K562 (cell line): Measurements from ENCODE around the gene EBF4. TPM values are rescaled to one million over a fixed set of nuclear protein-coding genes. Genes with fewer than 3 reads are reported as not detected.
"Not testable (repeated sequence)": the region's sequence is repeated elsewhere in the genome, so short reads cannot be mapped to it uniquely, and the experiment has no call there.

Experiments
- ATAC-seq: fragments of 200-7000 bp; cut with Tn5 transposase; 3 replicates; pipeline ENCODE4 v1.9.1; 2020; ENCODE audit warnings: moderate library complexity
- BruUV-seq: library from RNA; stranded (reverse); fragments of 400-500 nt; replicated peaks from 2 replicates; lab custom pipeline; 2021; lab: Mats Ljungman, UMichigan
- CTCF ChIA-PET: fragments of 300-600 bp; formaldehyde crosslinking; extraction: SDS; loops from one replicate; lab custom pipeline; 2021; ENCODE audit warnings: low intra/inter-chr PET ratio; lab: Yijun Ruan, JAX
- POLR2A ChIA-PET: fragments of 300-600, 350-650 bp; sonication (Branson Sonifier 250); formaldehyde crosslinking; extraction: SDS; loops from one replicate; lab custom pipeline; 2021; ENCODE audit warnings: antibody characterized with exemption, inconsistent platforms; lab: Yijun Ruan, JAX
- DNase-seq, 4 experiments: peaks; one replicate each; pipeline versions ENCODE4 v3.0.0 to v3.0.0-alpha.2; 2011 to 2018; ENCODE audit warnings: low spot score in 3 of 4, mixed read lengths in 3 of 4; ENCODE audit errors: extremely low read depth in 1 of 4
- FAIRE-seq: peaks from 2 replicates; lab custom pipeline; 2011; peaks lifted over from hg19 to GRCh38; lab: Jason Lieb, UNC
- H2AFZ ChIP-seq: 2 replicates; pipeline ENCODE4 v1.6.0; 2011; ENCODE audit warnings: low read depth, low read length, control low read depth, inconsistent platforms
- H3K27ac ChIP-seq: fragments of 200-600 bp; 3 replicates; pipeline ENCODE4 v1.8.0; 2011; ENCODE audit warnings: low read depth, mild to moderate bottlenecking, control low read depth, inconsistent platforms, low read length, moderate library complexity, mixed read lengths; ENCODE audit errors: extremely low read depth
- H3K27me3 ChIP-seq, 2 experiments: fragments of 300-600 bp in 1 of 2; 2 replicates in 1 of 2; 3 replicates in 1 of 2; pipeline versions ENCODE4 v1.6.0 to v1.8.0; 2011; ENCODE audit warnings: inconsistent platforms in 2 of 2, low read length in 2 of 2, mild to moderate bottlenecking in 1 of 2, mixed read lengths in 1 of 2, moderate library complexity in 1 of 2; ENCODE audit not compliant: control insufficient read depth in 2 of 2, insufficient read depth in 2 of 2
- H3K36me3 ChIP-seq: fragments of 300-600 bp; 3 replicates; pipeline ENCODE4 v1.8.0; 2011; ENCODE audit warnings: mild to moderate bottlenecking, low read length, inconsistent platforms; ENCODE audit not compliant: control insufficient read depth, insufficient read depth
- H3K4me1 ChIP-seq, 2 experiments: fragments of 200-600 bp in 1 of 2; replicated peaks in 1 of 2; 2 replicates in 1 of 2; 3 replicates in 1 of 2; pipeline versions ENCODE4 v1.5.1 to v1.8.0; 2011; ENCODE audit warnings: inconsistent platforms in 2 of 2, low read length in 2 of 2, mild to moderate bottlenecking in 1 of 2, mixed read lengths in 1 of 2, moderate library complexity in 1 of 2; ENCODE audit not compliant: control insufficient read depth in 2 of 2, insufficient read depth in 2 of 2
- H3K4me2 ChIP-seq: 2 replicates; pipeline ENCODE4 v1.6.1; 2011; ENCODE audit warnings: low read length, control low read depth, inconsistent platforms, mixed read lengths; ENCODE audit not compliant: insufficient read depth
- H3K4me3 ChIP-seq: fragments of 200-600 bp; sonication (generic), shearing (Covaris generic); 2 replicates; pipeline ENCODE4 v1.5.1; 2016; ENCODE audit warnings: control low read depth, inconsistent platforms
- H3K79me2 ChIP-seq: fragments of 200-600 bp; 3 replicates; pipeline ENCODE4 v1.8.0; 2011; ENCODE audit warnings: low read length, inconsistent platforms; ENCODE audit not compliant: control insufficient read depth, insufficient read depth
- H3K9ac ChIP-seq, 2 experiments: 2 replicates each; pipeline versions ENCODE4 v1.6.0 to v1.6.1; 2011; ENCODE audit warnings: low read depth in 2 of 2, low read length in 2 of 2, control low read depth in 1 of 2, inconsistent platforms in 1 of 2, mild to moderate bottlenecking in 1 of 2, mixed read lengths in 1 of 2; ENCODE audit not compliant: insufficient read depth in 1 of 2
- H3K9me1 ChIP-seq: one replicate; pipeline ENCODE4 v1.6.0; 2011; ENCODE audit warnings: inconsistent platforms, mild to moderate bottlenecking, low read length, moderate library complexity; ENCODE audit not compliant: control insufficient read depth, insufficient read depth
- H3K9me3 ChIP-seq: replicated peaks from 2 replicates; pipeline ENCODE4 v1.5.1; 2011; ENCODE audit warnings: low read depth, low read length, inconsistent platforms; ENCODE audit not compliant: control insufficient read depth, insufficient read depth
- H4K20me1 ChIP-seq: replicated peaks from 2 replicates; pipeline ENCODE4 v1.6.1; 2011; ENCODE audit warnings: low read length, inconsistent platforms, mixed read lengths; ENCODE audit not compliant: control insufficient read depth, insufficient read depth
- FOXP1 ChIP-seq: sonication (generic); formaldehyde crosslinking; IDR thresholded peaks from 2 replicates; pipeline ENCODE4 v1.8.0; 2022; ENCODE audit warnings: mild to moderate bottlenecking, missing genetic modification reagents
- GATA2 ChIP-seq: sonication (generic); formaldehyde crosslinking; IDR thresholded peaks from 2 replicates; pipeline ENCODE4 v1.4.0; 2020; ENCODE audit warnings: mild to moderate bottlenecking, missing genetic modification reagents
- HCFC1 ChIP-seq: IDR thresholded peaks from 2 replicates; pipeline ENCODE4 v1.6.1; 2012; ENCODE audit warnings: low read depth, low read length, improper control_type of control experiment
- MIER1 ChIP-seq: fragments of 450-650 bp; IDR thresholded peaks from 2 replicates; pipeline ENCODE4 v1.6.1; 2016; ENCODE audit warnings: antibody characterized with exemption, mild to moderate bottlenecking, low read depth
- NFIX ChIP-seq: fragments of 250-450 bp; sonication (Bioruptor Pico); IDR thresholded peaks from 2 replicates; pipeline ENCODE4 v1.4.0; 2020; ENCODE audit warnings: low read depth, mild to moderate bottlenecking, moderate library complexity
- POLR2A ChIP-seq: fragments of 450-650 bp; conservative IDR thresholded peaks from 2 replicates; pipeline ENCODE4 v1.6.1; 2016
- PRPF4 ChIP-seq: fragments of 200-400 bp; formaldehyde crosslinking; IDR thresholded peaks from one replicate; pipeline ENCODE4 v1.6.1; 2017; ENCODE audit warnings: low read length, low read depth, mild to moderate bottlenecking; ENCODE audit not compliant: insufficient read depth, poor library complexity, severe bottlenecking
- U2AF2 ChIP-seq: fragments of 200-400 bp; formaldehyde crosslinking; optimal IDR thresholded peaks from 2 replicates; pipeline ENCODE3; 2017; ENCODE audit warnings: low read depth, mild to moderate bottlenecking, low read length
- ZNF197 ChIP-seq: fragments of 200-800 bp; sonication (Bioruptor generic); IDR thresholded peaks from 2 replicates; pipeline ENCODE4 v1.6.1; 2016; ENCODE audit warnings: low read depth, missing genetic modification characterization, missing compliant biosample characterization
- ZNF561 ChIP-seq: fragments of 450-650 bp; formaldehyde crosslinking; conservative IDR thresholded peaks from 2 replicates; pipeline ENCODE4 v1.4.0; 2020; ENCODE audit warnings: mild to moderate bottlenecking, moderate library complexity
- ZNF583 ChIP-seq: fragments of 250-450 bp; sonication (Bioruptor Pico); IDR thresholded peaks from 2 replicates; pipeline ENCODE4 v1.4.0; 2020
- ZNF717 ChIP-seq: fragments of 250-450 bp; sonication (Bioruptor Pico); IDR thresholded peaks from 2 replicates; pipeline ENCODE4 v1.5.0; 2021
- WGBS: fragments of 100-300 bp; shearing (Covaris generic); methylation state at CpG from one replicate; pipeline ENCODE4 v1.1.6; 2016; ENCODE audit warnings: low coverage, mixed read lengths; ENCODE audit not compliant: insufficient coverage; ENCODE audit errors: missing lambda C conversion rate; 5-methylcytosine and 5-hydroxymethylcytosine counted together
- in situ Hi-C: fragments of 300-500 bp; cut with MboI; formaldehyde crosslinking; loops from 4 replicates; pipeline ENCODE4 v1.15.0; 2018; ENCODE audit warnings: inconsistent platforms, mixed read lengths
- intact Hi-C: fragments of 100-400 bp; cut with micrococcal nuclease; formaldehyde crosslinking; loops from 2 replicates; pipeline ENCODE4 v1.14.2; 2022
- polyA plus RNA-seq, 8 experiments: library from polyadenylated mRNA; depleted of rRNA in 4 of 8; stranded (reverse) in 5 of 8; unstranded in 3 of 8; fragments of >200 nt; fragmentation: Nextera tagmentation in 2 of 8; fragmentation: Illumina TruSeq in 1 of 8; extraction: Ambion mirVana in 2 of 8; extraction: Trizol in 1 of 8; gene quantifications; 2 replicates each; pipeline versions ENCODE4 v1.2.1 to v1.2.3, GENCODE V29; 2011 to 2014; ENCODE audit warnings: inconsistent platforms in 1 of 8, missing spikeins in 1 of 8
- total RNA-seq, 7 experiments: library from RNA; depleted of rRNA in 6 of 7; stranded (reverse); fragments of >200 nt in 6 of 7; fragmentation: Illumina TruSeq in 2 of 7; extraction: Trizol in 2 of 7; gene quantifications; 2 replicates each; pipeline versions ENCODE4 v1.2.1 to v1.2.3, GENCODE V29; 2011 to 2021; ENCODE audit warnings: low replicate concordance in 1 of 7
- TF ChIP-seq, protein P1 (sequence below): sonication (generic); formaldehyde crosslinking; IDR thresholded peaks from 2 replicates; pipeline ENCODE4 v1.8.0; 2023; ENCODE audit warnings: mild to moderate bottlenecking, missing genetic modification reagents

EBF4 gene
- total and polyA plus RNA-seq, 9 of the 15 experiments (the other 6 are each of a cell fraction or from before 2014, with no cell fraction given), result 0.09 TPM; not detected in 8

DNA sequence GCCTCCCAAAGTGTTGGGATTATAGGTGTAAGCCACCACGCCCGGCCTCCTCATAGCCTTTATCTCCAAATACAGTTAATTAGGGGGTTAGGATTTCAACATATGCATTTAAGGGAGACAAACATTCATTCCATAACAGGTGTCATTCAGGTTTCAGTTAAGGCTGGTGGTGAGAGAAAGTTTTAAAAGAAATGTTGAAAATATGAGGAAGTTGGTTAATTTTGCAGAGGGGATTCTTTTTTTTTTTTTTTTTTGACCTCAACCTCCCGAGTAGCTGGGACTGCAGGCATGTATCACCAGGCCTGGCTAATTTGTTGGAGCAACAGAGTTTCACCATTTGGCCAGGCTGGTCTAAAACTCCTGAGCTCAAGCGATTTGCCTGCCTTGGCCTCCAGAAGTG is 12.5 kb upstream of the EBF4 start:
- TF ChIP-seq ZNF561 (CRISPR knock-in tag), result no peak
- TF ChIP-seq FOXP1, result no peak
- TF ChIP-seq PRPF4, result no peak
- no peak for TF ChIP-seq U2AF2
- TF ChIP-seq, protein P1, sequence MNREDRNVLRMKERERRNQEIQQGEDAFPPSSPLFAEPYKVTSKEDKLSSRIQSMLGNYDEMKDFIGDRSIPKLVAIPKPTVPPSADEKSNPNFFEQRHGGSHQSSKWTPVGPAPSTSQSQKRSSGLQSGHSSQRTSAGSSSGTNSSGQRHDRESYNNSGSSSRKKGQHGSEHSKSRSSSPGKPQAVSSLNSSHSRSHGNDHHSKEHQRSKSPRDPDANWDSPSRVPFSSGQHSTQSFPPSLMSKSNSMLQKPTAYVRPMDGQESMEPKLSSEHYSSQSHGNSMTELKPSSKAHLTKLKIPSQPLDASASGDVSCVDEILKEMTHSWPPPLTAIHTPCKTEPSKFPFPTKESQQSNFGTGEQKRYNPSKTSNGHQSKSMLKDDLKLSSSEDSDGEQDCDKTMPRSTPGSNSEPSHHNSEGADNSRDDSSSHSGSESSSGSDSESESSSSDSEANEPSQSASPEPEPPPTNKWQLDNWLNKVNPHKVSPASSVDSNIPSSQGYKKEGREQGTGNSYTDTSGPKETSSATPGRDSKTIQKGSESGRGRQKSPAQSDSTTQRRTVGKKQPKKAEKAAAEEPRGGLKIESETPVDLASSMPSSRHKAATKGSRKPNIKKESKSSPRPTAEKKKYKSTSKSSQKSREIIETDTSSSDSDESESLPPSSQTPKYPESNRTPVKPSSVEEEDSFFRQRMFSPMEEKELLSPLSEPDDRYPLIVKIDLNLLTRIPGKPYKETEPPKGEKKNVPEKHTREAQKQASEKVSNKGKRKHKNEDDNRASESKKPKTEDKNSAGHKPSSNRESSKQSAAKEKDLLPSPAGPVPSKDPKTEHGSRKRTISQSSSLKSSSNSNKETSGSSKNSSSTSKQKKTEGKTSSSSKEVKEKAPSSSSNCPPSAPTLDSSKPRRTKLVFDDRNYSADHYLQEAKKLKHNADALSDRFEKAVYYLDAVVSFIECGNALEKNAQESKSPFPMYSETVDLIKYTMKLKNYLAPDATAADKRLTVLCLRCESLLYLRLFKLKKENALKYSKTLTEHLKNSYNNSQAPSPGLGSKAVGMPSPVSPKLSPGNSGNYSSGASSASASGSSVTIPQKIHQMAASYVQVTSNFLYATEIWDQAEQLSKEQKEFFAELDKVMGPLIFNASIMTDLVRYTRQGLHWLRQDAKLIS (CRISPR knock-in tag), result no peak
- TF ChIP-seq HCFC1, result no peak
- no peak for TF ChIP-seq MIER1
- TF ChIP-seq ZNF717 (CRISPR knock-in tag), result no peak
- no peak for TF ChIP-seq NFIX (CRISPR knock-in tag)
- TF ChIP-seq GATA2, result no peak
- TF ChIP-seq POLR2A, result no peak
- no peak for TF ChIP-seq ZNF197 (CRISPR knock-in tag)
- no peak for TF ChIP-seq ZNF583 (CRISPR knock-in tag)
- no peak for FAIRE-seq

GRCh38 chr20:2682040-2682439 is 10.5 kb upstream of the EBF4 start:
- H3K79me2 ChIP-seq, ATAC-seq, intact Hi-C loops, FAIRE-seq, H3K9me3 ChIP-seq, H3K9ac ChIP-seq, POLR2A ChIA-PET, H3K4me1 ChIP-seq, H4K20me1 ChIP-seq, in situ Hi-C loops, H2AFZ ChIP-seq, BruUV-seq, H3K4me3 ChIP-seq, H3K27ac ChIP-seq, H3K27me3 ChIP-seq, H3K4me2 ChIP-seq, DNase-seq, H3K9me1 ChIP-seq, H3K36me3 ChIP-seq, CTCF ChIA-PET: not testable (repeated sequence)
- WGBS, result 9% methylated on average over 3 of the region's 3 CpGs

More for the DNA sequence above, 12.5 kb upstream of the EBF4 start:
- Histone ChIP-seq H2AFZ (no peak overlapping the region), H3K27ac (no peak overlapping the region), H3K9me3 (no peaks in the 10 kb centered on the region), H3K4me3 (no peak overlapping the region), H3K9ac (no peak overlapping the region), H3K27me3 (no peaks in the 10 kb centered on the region), H3K4me2 (no peak overlapping the region), H3K9me1 (no peaks in the 10 kb centered on the region), H3K4me1 (no peaks in the 10 kb centered on the region), H3K36me3 (no peaks in the 10 kb centered on the region), H4K20me1 (no peaks in the 10 kb centered on the region), H3K79me2 (no peaks in the 10 kb centered on the region)
- intact Hi-C loops, result no loop called here
- in situ Hi-C loops, result no loop called here
- no peak for ATAC-seq
- BruUV-seq, result no TSS peak
- ChIA-PET POLR2A (no interaction called here), CTCF (no interaction called here)
- no peak for DNase-seq
- 5% methylated on average over 3 of the region's 4 CpGs for WGBS
